PC-9 (cell line): ENCODE results near the gene TRIM3.

Source experiments
- EZH2 ChIP-seq: fragments of 200-600 bp; sonication (generic); IDR thresholded peaks from 2 replicates; pipeline ENCODE4 v1.8.0; 2017; ENCODE audit warnings: antibody characterized with exemption, low read depth
- TF ChIP-seq, protein P1 (sequence below): fragments of 200-600 bp; sonication (generic); conservative IDR thresholded peaks from 2 replicates; pipeline ENCODE4 v1.6.1; 2017; ENCODE audit warnings: mixed run types, antibody characterized with exemption, mild to moderate bottlenecking, moderate library complexity

- TF ChIP-seq, protein P1, sequence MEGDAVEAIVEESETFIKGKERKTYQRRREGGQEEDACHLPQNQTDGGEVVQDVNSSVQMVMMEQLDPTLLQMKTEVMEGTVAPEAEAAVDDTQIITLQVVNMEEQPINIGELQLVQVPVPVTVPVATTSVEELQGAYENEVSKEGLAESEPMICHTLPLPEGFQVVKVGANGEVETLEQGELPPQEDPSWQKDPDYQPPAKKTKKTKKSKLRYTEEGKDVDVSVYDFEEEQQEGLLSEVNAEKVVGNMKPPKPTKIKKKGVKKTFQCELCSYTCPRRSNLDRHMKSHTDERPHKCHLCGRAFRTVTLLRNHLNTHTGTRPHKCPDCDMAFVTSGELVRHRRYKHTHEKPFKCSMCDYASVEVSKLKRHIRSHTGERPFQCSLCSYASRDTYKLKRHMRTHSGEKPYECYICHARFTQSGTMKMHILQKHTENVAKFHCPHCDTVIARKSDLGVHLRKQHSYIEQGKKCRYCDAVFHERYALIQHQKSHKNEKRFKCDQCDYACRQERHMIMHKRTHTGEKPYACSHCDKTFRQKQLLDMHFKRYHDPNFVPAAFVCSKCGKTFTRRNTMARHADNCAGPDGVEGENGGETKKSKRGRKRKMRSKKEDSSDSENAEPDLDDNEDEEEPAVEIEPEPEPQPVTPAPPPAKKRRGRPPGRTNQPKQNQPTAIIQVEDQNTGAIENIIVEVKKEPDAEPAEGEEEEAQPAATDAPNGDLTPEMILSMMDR, result no peak
- TF ChIP-seq EZH2, result no peak
These were observed 15.1 kb upstream of the TRIM3 start for GRCh38 chr11:6488821-6489220.
